DND-41 (cell line): Measurements from ENCODE around the gene CIITA.

Experiments used
- ATAC-seq: fragments of 200-7000 bp; cut with Tn5 transposase; 3 replicates; pipeline ENCODE4 v1.9.1; 2021; ENCODE audit warnings: low read depth; ENCODE audit not compliant: insufficient read depth
- DNase-seq: peaks from one replicate; pipeline ENCODE4 v3.0.0-alpha.2; 2020
- H2AFZ ChIP-seq: 2 replicates; pipeline ENCODE4 v1.6.0; 2012; ENCODE audit warnings: low read depth, low read length
- H3K27ac ChIP-seq: 2 replicates; pipeline ENCODE4 v1.5.1; 2012; ENCODE audit warnings: low read length, inconsistent platforms
- H3K27me3 ChIP-seq: fragments of 200-600 bp; sonication (generic); 2 replicates; pipeline ENCODE4 v1.6.0; 2012; ENCODE audit warnings: low read length, mild to moderate bottlenecking, inconsistent platforms; ENCODE audit not compliant: insufficient read depth, poor library complexity
- H3K36me3 ChIP-seq: 2 replicates; pipeline ENCODE4 v1.5.1; 2012; ENCODE audit warnings: low read length, inconsistent platforms; ENCODE audit not compliant: insufficient read depth
- H3K4me1 ChIP-seq: 2 replicates; pipeline ENCODE4 v1.5.1; 2012; ENCODE audit warnings: mild to moderate bottlenecking, low read length; ENCODE audit not compliant: insufficient read depth
- H3K4me2 ChIP-seq: 2 replicates; pipeline ENCODE4 v1.6.0; 2012; ENCODE audit warnings: mild to moderate bottlenecking, moderate library complexity, low read length, inconsistent platforms; ENCODE audit not compliant: insufficient read depth
- H3K4me3 ChIP-seq, 2 experiments: fragments of 200-600 bp in 1 of 2; shearing (Covaris generic) in 1 of 2; 2 replicates each; pipeline ENCODE4 v1.5.1; 2012 to 2016; ENCODE audit warnings: inconsistent platforms in 2 of 2, low read length in 2 of 2, mild to moderate bottlenecking in 2 of 2, low read depth in 1 of 2, moderate library complexity in 1 of 2
- H3K79me2 ChIP-seq: 2 replicates; pipeline ENCODE4 v1.6.0; 2012; ENCODE audit warnings: low read length, inconsistent platforms; ENCODE audit not compliant: insufficient read depth
- H3K9ac ChIP-seq: 2 replicates; pipeline ENCODE4 v1.6.0; 2012; ENCODE audit warnings: low read depth, mild to moderate bottlenecking, inconsistent platforms, low read length, moderate library complexity
- H3K9me3 ChIP-seq: 2 replicates; pipeline ENCODE4 v1.5.1; 2012; ENCODE audit warnings: low read length, moderate library complexity, mild to moderate bottlenecking, inconsistent platforms; ENCODE audit not compliant: insufficient read depth, severe bottlenecking
- H4K20me1 ChIP-seq: 2 replicates; pipeline ENCODE4 v1.6.0; 2012; ENCODE audit warnings: low read length; ENCODE audit not compliant: insufficient read depth
- EZH2 ChIP-seq: IDR thresholded peaks from 3 replicates; pipeline ENCODE4 v1.6.1; 2012; ENCODE audit warnings: borderline replicate concordance, low read depth, mild to moderate bottlenecking, moderate library complexity, low read length, inconsistent platforms; ENCODE audit not compliant: severe bottlenecking
- TF ChIP-seq, protein P1 (sequence below): IDR thresholded peaks from 2 replicates; pipeline ENCODE4 v1.5.1; 2012; ENCODE audit warnings: borderline replicate concordance, low read length, moderate library complexity, mild to moderate bottlenecking; ENCODE audit not compliant: poor library complexity, severe bottlenecking; ENCODE audit errors: extremely low read depth

Gene CIITA

DNA sequence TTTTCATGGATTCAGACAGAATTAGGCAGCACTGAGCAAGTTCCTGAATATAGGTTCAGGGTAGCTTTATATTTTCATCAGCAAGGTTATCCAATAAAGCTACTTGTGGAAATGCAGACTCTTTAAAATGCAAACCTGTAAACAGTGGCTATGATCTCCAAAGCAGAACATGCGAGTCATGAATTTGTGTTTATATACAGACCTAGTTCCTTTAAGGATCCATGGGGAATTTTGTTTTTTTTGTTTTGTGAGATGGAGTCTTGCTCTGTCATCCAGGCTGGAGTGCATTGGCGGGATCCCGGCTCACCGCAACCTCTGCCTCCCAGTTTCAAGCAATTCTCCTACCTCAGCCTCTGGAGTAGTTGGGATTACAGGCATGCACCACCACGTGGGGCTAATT lies 82.2 kb downstream of the CIITA start:
- no peak overlapping the region for H3K4me2 ChIP-seq
- H3K36me3 ChIP-seq = peaks cover 58% of the 10 kb centered on the region
- H3K27ac ChIP-seq = no peak overlapping the region
- TF ChIP-seq, protein P1, sequence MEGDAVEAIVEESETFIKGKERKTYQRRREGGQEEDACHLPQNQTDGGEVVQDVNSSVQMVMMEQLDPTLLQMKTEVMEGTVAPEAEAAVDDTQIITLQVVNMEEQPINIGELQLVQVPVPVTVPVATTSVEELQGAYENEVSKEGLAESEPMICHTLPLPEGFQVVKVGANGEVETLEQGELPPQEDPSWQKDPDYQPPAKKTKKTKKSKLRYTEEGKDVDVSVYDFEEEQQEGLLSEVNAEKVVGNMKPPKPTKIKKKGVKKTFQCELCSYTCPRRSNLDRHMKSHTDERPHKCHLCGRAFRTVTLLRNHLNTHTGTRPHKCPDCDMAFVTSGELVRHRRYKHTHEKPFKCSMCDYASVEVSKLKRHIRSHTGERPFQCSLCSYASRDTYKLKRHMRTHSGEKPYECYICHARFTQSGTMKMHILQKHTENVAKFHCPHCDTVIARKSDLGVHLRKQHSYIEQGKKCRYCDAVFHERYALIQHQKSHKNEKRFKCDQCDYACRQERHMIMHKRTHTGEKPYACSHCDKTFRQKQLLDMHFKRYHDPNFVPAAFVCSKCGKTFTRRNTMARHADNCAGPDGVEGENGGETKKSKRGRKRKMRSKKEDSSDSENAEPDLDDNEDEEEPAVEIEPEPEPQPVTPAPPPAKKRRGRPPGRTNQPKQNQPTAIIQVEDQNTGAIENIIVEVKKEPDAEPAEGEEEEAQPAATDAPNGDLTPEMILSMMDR = no peak
- no peak for TF ChIP-seq EZH2
- no peak for DNase-seq
- H3K9me3 ChIP-seq = no peaks in the 10 kb centered on the region
- H2AFZ ChIP-seq = no peak overlapping the region
- peaks cover 2% of the 10 kb centered on the region for H3K4me1 ChIP-seq
- H3K27me3 ChIP-seq = no peaks in the 10 kb centered on the region
- H4K20me1 ChIP-seq = peaks cover 27% of the 10 kb centered on the region
- H3K4me3 ChIP-seq = no peak overlapping the region
- ATAC-seq = no peak
- peaks cover 33% of the 10 kb centered on the region for H3K79me2 ChIP-seq
- no peak overlapping the region for H3K9ac ChIP-seq

DNA sequence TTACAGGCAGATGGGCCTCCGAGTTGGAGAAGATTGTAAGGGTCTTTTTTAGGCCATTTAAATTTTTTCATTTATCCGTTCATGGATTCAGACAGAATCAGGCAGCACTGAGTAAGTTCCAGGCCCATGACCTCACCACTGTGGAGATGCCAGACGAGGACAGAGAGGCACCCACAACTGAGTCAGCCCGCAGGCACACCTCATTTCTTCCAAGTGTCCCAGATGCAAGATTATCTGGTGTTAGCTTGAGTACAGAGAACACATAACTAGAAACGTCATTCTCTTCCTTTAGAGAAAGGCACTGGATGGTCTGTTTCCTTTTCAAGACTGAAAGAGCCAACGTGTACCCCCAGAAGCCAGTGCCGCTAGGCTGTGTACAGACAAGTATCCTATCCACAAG lies 84.2 kb downstream of the CIITA start:
- DNase-seq (no peak), ATAC-seq (no peak)
- Histone ChIP-seq H3K79me2 (peaks cover 29% of the 10 kb centered on the region), H3K4me1 (peaks cover 21% of the 10 kb centered on the region), H3K27ac (no peak overlapping the region), H3K4me3 (no peak overlapping the region), H3K9ac (no peak overlapping the region), H3K36me3 (peaks cover 78% of the 10 kb centered on the region), H2AFZ (no peak overlapping the region), H3K27me3 (no peaks in the 10 kb centered on the region), H3K9me3 (no peaks in the 10 kb centered on the region), H3K4me2 (no peak overlapping the region), H4K20me1 (peaks cover 18% of the 10 kb centered on the region)
- TF ChIP-seq EZH2 = no peak
- TF ChIP-seq, protein P1 = no peak

DNA sequence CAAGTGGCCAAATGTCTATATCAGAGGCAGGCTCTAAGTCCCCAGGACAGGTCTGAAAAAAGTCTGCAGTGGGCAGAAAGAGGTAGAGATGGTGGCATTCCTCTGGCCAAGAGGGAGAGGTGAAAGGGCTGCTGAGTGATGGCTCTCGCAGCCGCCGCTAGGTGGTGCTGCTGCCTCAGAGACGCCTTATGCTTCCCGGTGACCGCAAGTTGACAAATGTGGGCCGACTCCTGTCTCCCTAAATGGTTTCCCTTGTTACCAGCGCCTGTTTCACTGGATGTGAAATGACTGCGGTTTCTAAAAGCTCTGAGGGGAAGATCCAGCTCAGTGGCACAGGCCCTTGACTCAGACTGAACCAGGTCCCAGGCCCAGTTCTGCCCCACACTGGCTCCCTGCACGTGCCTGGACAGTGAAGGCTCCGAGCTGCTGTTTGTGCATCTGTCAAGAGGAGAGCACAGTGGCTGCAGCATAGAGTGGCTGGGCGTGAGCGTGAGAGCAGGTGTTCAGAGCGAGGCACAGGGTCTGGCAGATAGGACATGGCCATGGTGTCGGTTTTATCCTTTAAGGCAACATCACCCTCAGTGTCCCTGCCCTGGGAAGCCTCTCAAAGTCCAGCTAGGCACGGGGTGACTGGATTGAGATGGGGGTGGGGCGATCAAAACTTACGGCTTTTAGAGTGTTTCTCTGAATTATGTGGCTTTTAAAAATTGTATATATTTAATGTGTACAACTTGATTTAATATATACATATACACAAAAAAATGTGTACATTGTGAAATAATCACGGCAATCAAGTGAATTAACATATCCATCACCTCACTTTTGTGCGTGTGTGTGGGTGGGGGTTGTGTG lies 87.3 kb downstream of the CIITA start:
- H3K4me2 ChIP-seq = peak overlapping the region; percentile 52
- no peaks in the 10 kb centered on the region for H3K9me3 ChIP-seq
- TF ChIP-seq, protein P1 = peak; percentile 98
- no peak for TF ChIP-seq EZH2
- 0 out of 2 replicates have a peak overlapping the region, but pooled peaks have one; percentile 17 for H3K9ac ChIP-seq
- peaks cover 28% of the 10 kb centered on the region for H3K79me2 ChIP-seq
- ATAC-seq = peak; percentile 94
- H3K4me1 ChIP-seq = peaks cover 21% of the 10 kb centered on the region
- H2AFZ ChIP-seq = peak overlapping the region; percentile 10; the same call in 1 of the 2 replicates
- peak overlapping the region in 1 of 2 experiments; percentile 3; a peak in 1 of 4 replicates for H3K4me3 ChIP-seq
- peak overlapping the region; percentile 58 for H3K27ac ChIP-seq
- no peaks in the 10 kb centered on the region for H3K27me3 ChIP-seq
- peak; percentile 85 for DNase-seq
- peaks cover 72% of the 10 kb centered on the region for H3K36me3 ChIP-seq
- peaks cover 10% of the 10 kb centered on the region for H4K20me1 ChIP-seq
